Liver (tissue), 9 donors: ENCODE measurements around the gene B9D1. TPM values are rescaled to one million over a fixed set of nuclear protein-coding genes. Genes with fewer than 3 reads are reported as not detected.

Experiments used
- DNase-seq: peaks from one replicate; pipeline ENCODE4 v3.0.0-alpha.2; 2017; ENCODE audit warnings: low spot score
- H3K27ac ChIP-seq, 2 donors: one replicate each; pipeline ENCODE4 v1.7.0; 2013; ENCODE audit warnings: inconsistent platforms in 2 of 2, low read length in 2 of 2, control low read depth in 1 of 2, low read depth in 1 of 2, mild to moderate bottlenecking in 1 of 2
- H3K27me3 ChIP-seq, 4 donors: one replicate each; pipeline versions ENCODE4 v1.6.1 to v1.7.0; 2013; ENCODE audit warnings: low read length in 3 of 4, inconsistent platforms in 1 of 4, mild to moderate bottlenecking in 1 of 4, moderate library complexity in 1 of 4; ENCODE audit not compliant: control insufficient read depth in 4 of 4, insufficient read depth in 4 of 4
- H3K36me3 ChIP-seq, 4 donors: one replicate each; pipeline versions ENCODE4 v1.6.1 to v1.7.0; 2013; ENCODE audit warnings: low read length in 3 of 4, mild to moderate bottlenecking in 3 of 4, low read depth in 1 of 4, moderate library complexity in 1 of 4; ENCODE audit not compliant: control insufficient read depth in 4 of 4, insufficient read depth in 3 of 4
- H3K4me1 ChIP-seq, 4 donors: one replicate each; pipeline versions ENCODE4 v1.6.1 to v1.7.0; 2013; ENCODE audit warnings: low read length in 3 of 4, mild to moderate bottlenecking in 3 of 4, moderate library complexity in 1 of 4; ENCODE audit not compliant: control insufficient read depth in 4 of 4, insufficient read depth in 4 of 4
- H3K4me3 ChIP-seq, 3 donors: one replicate each; pipeline versions ENCODE4 v1.6.1 to v1.7.0; 2013; ENCODE audit warnings: low read length in 3 of 3, control low read depth in 1 of 3, low read depth in 1 of 3, mild to moderate bottlenecking in 1 of 3
- H3K9ac ChIP-seq, 2 donors: one replicate each; pipeline ENCODE4 v1.7.0; 2013; ENCODE audit warnings: low read length in 2 of 2, mild to moderate bottlenecking in 2 of 2, moderate library complexity in 2 of 2, control low read depth in 1 of 2, low read depth in 1 of 2
- H3K9me3 ChIP-seq, 4 donors: one replicate each; pipeline versions ENCODE4 v1.6.1 to v1.7.0; 2013; ENCODE audit warnings: low read length in 3 of 4; ENCODE audit not compliant: control insufficient read depth in 4 of 4
- ATF3 ChIP-seq: IDR thresholded peaks from 2 replicates; pipeline ENCODE4 v1.6.1; 2016; ENCODE audit warnings: antibody characterized with exemption
- EGR1 ChIP-seq, 2 donors: IDR thresholded peaks; 2 replicates each; pipeline ENCODE4 v1.6.1; 2016 to 2018; ENCODE audit warnings: antibody characterized with exemption in 2 of 2, low read depth in 2 of 2
- FOXA2 ChIP-seq: IDR thresholded peaks from 2 replicates; pipeline ENCODE4 v1.6.1; 2016; ENCODE audit warnings: antibody characterized with exemption
- GABPA ChIP-seq, 2 donors: IDR thresholded peaks in 1 of 2; conservative IDR thresholded peaks in 1 of 2; 2 replicates each; pipeline ENCODE4 v1.6.1; 2016; ENCODE audit warnings: antibody characterized with exemption in 2 of 2, mild to moderate bottlenecking in 1 of 2, moderate library complexity in 1 of 2
- HNF4A ChIP-seq, 2 donors: conservative IDR thresholded peaks; 2 replicates each; pipeline ENCODE4 v1.6.1; 2016; ENCODE audit warnings: antibody characterized with exemption in 2 of 2, mild to moderate bottlenecking in 2 of 2
- HNF4G ChIP-seq: IDR thresholded peaks from 2 replicates; pipeline ENCODE4 v1.6.1; 2016; ENCODE audit warnings: antibody characterized with exemption
- JUND ChIP-seq, 2 donors: IDR thresholded peaks; 2 replicates each; pipeline ENCODE4 v1.6.1; 2016; ENCODE audit warnings: antibody characterized with exemption in 2 of 2
- MAX ChIP-seq: IDR thresholded peaks from 2 replicates; pipeline ENCODE4 v1.6.1; 2016; ENCODE audit warnings: antibody characterized with exemption
- NR2F2 ChIP-seq: IDR thresholded peaks from 2 replicates; pipeline ENCODE4 v1.6.1; 2016; ENCODE audit warnings: antibody characterized with exemption
- RAD21 ChIP-seq, 2 donors: IDR thresholded peaks; 2 replicates each; pipeline ENCODE4 v1.6.1; 2016; ENCODE audit warnings: antibody characterized with exemption in 2 of 2, mild to moderate bottlenecking in 2 of 2
- REST ChIP-seq: IDR thresholded peaks from 2 replicates; pipeline ENCODE4 v1.6.1; 2016; ENCODE audit warnings: antibody characterized with exemption, mild to moderate bottlenecking
- SP1 ChIP-seq: IDR thresholded peaks from 2 replicates; pipeline ENCODE4 v1.6.1; 2018; ENCODE audit warnings: antibody characterized with exemption, mild to moderate bottlenecking
- YY1 ChIP-seq: IDR thresholded peaks from 2 replicates; pipeline ENCODE4 v1.6.1; 2016; ENCODE audit warnings: antibody characterized with exemption, mild to moderate bottlenecking
- WGBS: extraction: QIAGEN DNeasy Blood & Tissue Kit; methylation state at CpG from one replicate; pipeline ENCODE4 v1.1.7; 2013; 5-methylcytosine and 5-hydroxymethylcytosine counted together
- polyA plus RNA-seq, 2 donors: library from polyadenylated mRNA; stranded (reverse) in 1 of 2; unstranded in 1 of 2; fragments of 200-250 nt in 1 of 2; fragments of >200 nt in 1 of 2; fragmentation: Nextera tagmentation in 1 of 2; extraction: Ambion mirVana in 1 of 2; gene quantifications; one replicate each; pipeline versions ENCODE4 v1.2.1 to v1.2.3, GENCODE V29; 2013 to 2015
- total RNA-seq, 2 donors: library from RNA; depleted of rRNA; stranded (reverse); fragments of >200 nt; gene quantifications; one replicate each; pipeline ENCODE4 v1.2.3, GENCODE V29; 2014
- TF ChIP-seq, protein P1 (sequence below): IDR thresholded peaks from 2 replicates; pipeline ENCODE4 v1.6.1; 2016; ENCODE audit warnings: antibody characterized with exemption
- donor health status: healthy.
- donor health status: healthy.
- donor health status: healthy.
- donor health status: healthy.
- donor health status: healthy.

B9D1 gene
- total and polyA plus RNA-seq, 4 donors = 8.4 to 22.0 (median 10.8) TPM

DNA sequence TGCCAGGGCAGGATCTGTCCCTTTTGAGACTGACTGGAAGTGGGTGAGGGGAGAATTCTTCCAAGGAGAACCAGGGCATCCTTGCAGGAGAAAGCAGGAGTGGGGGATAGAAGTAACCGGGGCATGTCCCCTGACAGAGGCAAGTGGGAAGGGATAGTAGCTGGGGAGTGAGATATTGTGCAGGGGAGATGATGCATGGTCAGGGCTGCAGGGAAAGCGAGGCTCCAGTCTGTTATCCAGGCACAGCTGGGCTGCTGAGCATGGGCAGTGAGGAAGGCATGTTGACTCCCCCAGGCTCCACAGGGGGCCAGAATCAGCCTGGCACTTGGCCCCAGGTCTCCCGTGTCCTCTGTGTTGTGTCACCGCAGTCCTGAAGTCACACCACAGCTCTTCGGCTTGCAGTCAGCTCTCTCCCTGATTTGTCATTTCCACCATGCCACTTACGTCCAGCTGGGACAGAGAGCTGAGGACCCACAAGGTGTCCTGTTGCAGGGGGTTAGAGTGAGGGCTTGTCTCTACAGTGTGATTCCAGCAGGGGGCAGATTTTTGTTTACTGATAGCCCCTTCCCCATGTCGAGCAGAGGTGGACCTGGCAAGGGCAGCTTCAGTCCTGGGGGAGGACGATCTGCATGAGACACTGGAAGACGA, 40.9 kb downstream of the B9D1 start (continued):
- TF ChIP-seq REST (no peak), SP1 (no peak), YY1 (no peak), GABPA (IDR thresholded peaks at IDR 0.05 in 1 of 2, conservative IDR thresholded peaks at IDR 0.05 in 1 of 2) (no peak), ATF3 (no peak), HNF4A (conservative IDR thresholded peaks at IDR 0.05) (no peak), RAD21 (IDR thresholded peaks at IDR 0.05) (no peak)

- H3K4me1 ChIP-seq = peaks cover 0 to 18% (median 11%) of the 10 kb centered on the region in 4 donors
- DNase-seq = no peak
- no peak overlapping the region for H3K4me3 ChIP-seq
- no peak for TF ChIP-seq EGR1 (IDR thresholded peaks at IDR 0.05; ENCODE audit: low read depth in 2 of 2)
- TF ChIP-seq YY1 = no peak
- TF ChIP-seq HNF4G = no peak
- TF ChIP-seq REST = no peak
- H3K27me3 ChIP-seq = no peaks in the 10 kb centered on the region
- H3K27ac ChIP-seq = no peak overlapping the region
- WGBS = 98% methylated on average over 5 of the region's 5 CpGs
- no peaks in the 10 kb centered on the region for H3K36me3 ChIP-seq
- no peak overlapping the region for H3K9ac ChIP-seq
- H3K9me3 ChIP-seq = peaks cover 0 to 4% (median 0%) of the 10 kb centered on the region in 4 donors
Observed at GRCh38 chr17:19320876-19321275, 41.6 kb downstream of the B9D1 start.

GRCh38 chr17:19319771-19320505, 42.6 kb downstream of the B9D1 start:
- Histone ChIP-seq H3K4me1 (peaks cover 0 to 21% (median 15%) of the 10 kb centered on the region in 4 donors), H3K27me3 (no peaks in the 10 kb centered on the region), H3K27ac (no peak overlapping the region), H3K9me3 (no peaks in the 10 kb centered on the region), H3K36me3 (no peaks in the 10 kb centered on the region), H3K4me3 (no peak overlapping the region), H3K9ac (no peak overlapping the region)
- TF ChIP-seq EGR1 (IDR thresholded peaks at IDR 0.05; ENCODE audit: low read depth in 2 of 2) = no peak
- TF ChIP-seq MAX = no peak
- TF ChIP-seq HNF4G = no peak
- TF ChIP-seq NR2F2 = no peak
- no peak for TF ChIP-seq JUND (IDR thresholded peaks at IDR 0.05)
- TF ChIP-seq GABPA (IDR thresholded peaks at IDR 0.05 in 1 of 2, conservative IDR thresholded peaks at IDR 0.05 in 1 of 2) = no peak
- TF ChIP-seq, protein P1, sequence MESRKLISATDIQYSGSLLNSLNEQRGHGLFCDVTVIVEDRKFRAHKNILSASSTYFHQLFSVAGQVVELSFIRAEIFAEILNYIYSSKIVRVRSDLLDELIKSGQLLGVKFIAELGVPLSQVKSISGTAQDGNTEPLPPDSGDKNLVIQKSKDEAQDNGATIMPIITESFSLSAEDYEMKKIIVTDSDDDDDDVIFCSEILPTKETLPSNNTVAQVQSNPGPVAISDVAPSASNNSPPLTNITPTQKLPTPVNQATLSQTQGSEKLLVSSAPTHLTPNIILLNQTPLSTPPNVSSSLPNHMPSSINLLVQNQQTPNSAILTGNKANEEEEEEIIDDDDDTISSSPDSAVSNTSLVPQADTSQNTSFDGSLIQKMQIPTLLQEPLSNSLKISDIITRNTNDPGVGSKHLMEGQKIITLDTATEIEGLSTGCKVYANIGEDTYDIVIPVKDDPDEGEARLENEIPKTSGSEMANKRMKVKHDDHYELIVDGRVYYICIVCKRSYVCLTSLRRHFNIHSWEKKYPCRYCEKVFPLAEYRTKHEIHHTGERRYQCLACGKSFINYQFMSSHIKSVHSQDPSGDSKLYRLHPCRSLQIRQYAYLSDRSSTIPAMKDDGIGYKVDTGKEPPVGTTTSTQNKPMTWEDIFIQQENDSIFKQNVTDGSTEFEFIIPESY = no peak
- no peak for TF ChIP-seq HNF4A (conservative IDR thresholded peaks at IDR 0.05)
- TF ChIP-seq YY1 = no peak
- no peak for TF ChIP-seq FOXA2
- 93% methylated on average over 12 of the region's 12 CpGs for WGBS
- DNase-seq = no peak
